ENCODE measurements around the gene DYNC1H1.
A peak's percentile ranks its signal among the peaks of the same experiment; 100 is the strongest.

Gene DYNC1H1

GRCh38 chr14:101958418-101959180 lies 5.8 kb upstream of the DYNC1H1 start:
- no peak for DNase-seq
- no peaks in the 10 kb centered on the region for H3K36me3 ChIP-seq (ENCODE audit: control insufficient read depth in 4 of 4, insufficient read depth in 4 of 4, low read length in 3 of 4)
- no peak overlapping the region for H3K4me3 ChIP-seq (ENCODE audit: control insufficient read depth in 1 of 7, extremely low read depth in 1 of 7, insufficient read depth in 4 of 7, low read depth in 2 of 7, low read length in 6 of 7)
- no peaks in the 10 kb centered on the region for H3K4me1 ChIP-seq (ENCODE audit: control extremely low read depth in 1 of 4, control insufficient read depth in 4 of 4, insufficient read depth in 4 of 4, low read length in 3 of 4)
- no peak overlapping the region for H3K27ac ChIP-seq (ENCODE audit: insufficient read depth in 1 of 2, low read depth in 1 of 2, low read length in 2 of 2, poor library complexity in 1 of 2, severe bottlenecking in 2 of 2)
- H3K9me3 ChIP-seq (ENCODE audit: control extremely low read depth in 1 of 5, control insufficient read depth in 4 of 5, insufficient read depth in 2 of 5, low read depth in 1 of 5, low read length in 4 of 5), result no peaks in the 10 kb centered on the region
- ChIA-PET POLR2A (interaction anchor here (0.6 kb wide), 1 partner anchor 64 kb away, joined by 8 read pairs; no protein-coding TSS in a partner anchor), CTCF (interaction anchor here (0.9 to 1.7 kb wide), 2 partner anchors 10 to 20 kb away, joined by 4 to 6 read pairs; no protein-coding TSS in a partner anchor)
- WGBS (ENCODE audit: insufficient coverage), result 93% methylated on average over 8 of the region's 11 CpGs
- H3K27me3 ChIP-seq (replicated peaks in 2 of 5; ENCODE audit: control insufficient read depth in 4 of 5, insufficient read depth in 5 of 5, low read length in 4 of 5), result no peaks in the 10 kb centered on the region

- no peak overlapping the region for H3K27ac ChIP-seq (ENCODE audit: insufficient read depth in 1 of 2, low read depth in 1 of 2, low read length in 2 of 2, poor library complexity in 1 of 2, severe bottlenecking in 2 of 2)
- ChIA-PET CTCF (interaction anchor here (0.8 to 2.6 kb wide), 5 partner anchors 11 to 253 kb away, joined by 3 to 11 read pairs (median 4); no protein-coding TSS in a partner anchor), POLR2A (no interaction called here)
- H3K4me1 ChIP-seq (ENCODE audit: control extremely low read depth in 1 of 4, control insufficient read depth in 4 of 4, insufficient read depth in 4 of 4, low read length in 3 of 4), result peaks cover 0 to 4% (median 2%) of the 10 kb centered on the region in 4 experiments
- DNase-seq, result no peak
- H3K9me3 ChIP-seq (ENCODE audit: control extremely low read depth in 1 of 5, control insufficient read depth in 4 of 5, insufficient read depth in 2 of 5, low read depth in 1 of 5, low read length in 4 of 5), result no peaks in the 10 kb centered on the region
- H3K36me3 ChIP-seq (ENCODE audit: control insufficient read depth in 4 of 4, insufficient read depth in 4 of 4, low read length in 3 of 4), result no peaks in the 10 kb centered on the region
- H3K4me3 ChIP-seq (ENCODE audit: control insufficient read depth in 1 of 7, extremely low read depth in 1 of 7, insufficient read depth in 4 of 7, low read depth in 2 of 7, low read length in 6 of 7), result no peak overlapping the region
- WGBS (ENCODE audit: insufficient coverage), result no CpG with 5 or more reads among the region's 2 CpGs
- H3K27me3 ChIP-seq (replicated peaks in 2 of 5; ENCODE audit: control insufficient read depth in 4 of 5, insufficient read depth in 5 of 5, low read length in 4 of 5), result no peaks in the 10 kb centered on the region
Measured at GRCh38 chr14:101959277-101959676, 5.1 kb upstream of the DYNC1H1 start.

GRCh38 chr14:101960225-101960624 lies 4.1 kb upstream of the DYNC1H1 start:
- no peaks in the 10 kb centered on the region for H3K9me3 ChIP-seq (ENCODE audit: control extremely low read depth in 1 of 5, control insufficient read depth in 4 of 5, insufficient read depth in 2 of 5, low read depth in 1 of 5, low read length in 4 of 5)
- peaks cover 0 to 6% (median 2%) of the 10 kb centered on the region in 4 experiments for H3K4me1 ChIP-seq (ENCODE audit: control extremely low read depth in 1 of 4, control insufficient read depth in 4 of 4, insufficient read depth in 4 of 4, low read length in 3 of 4)
- no peak overlapping the region for H3K27ac ChIP-seq (ENCODE audit: insufficient read depth in 1 of 2, low read depth in 1 of 2, low read length in 2 of 2, poor library complexity in 1 of 2, severe bottlenecking in 2 of 2)
- no peak overlapping the region for H3K4me3 ChIP-seq (ENCODE audit: control insufficient read depth in 1 of 7, extremely low read depth in 1 of 7, insufficient read depth in 4 of 7, low read depth in 2 of 7, low read length in 6 of 7)
- H3K27me3 ChIP-seq (replicated peaks in 2 of 5; ENCODE audit: control insufficient read depth in 4 of 5, insufficient read depth in 5 of 5, low read length in 4 of 5), result no peaks in the 10 kb centered on the region
- peak; percentile 43 to 54 (median 45) for DNase-seq
- no peaks in the 10 kb centered on the region for H3K36me3 ChIP-seq (ENCODE audit: control insufficient read depth in 4 of 4, insufficient read depth in 4 of 4, low read length in 3 of 4)
- ChIA-PET CTCF (interaction anchor here (0.8 to 3.2 kb wide), 9 partner anchors 9 to 254 kb away, joined by 3 to 16 read pairs (median 4); no protein-coding TSS in a partner anchor), POLR2A (no interaction called here)
- whole genome bisulfite sequencing (ENCODE audit: insufficient coverage), result 69% methylated on average over 12 of the region's 13 CpGs

GRCh38 chr14:101961011-101961721 lies 3.2 kb upstream of the DYNC1H1 start:
- H3K9me3 ChIP-seq (ENCODE audit: control extremely low read depth in 1 of 5, control insufficient read depth in 4 of 5, insufficient read depth in 2 of 5, low read depth in 1 of 5, low read length in 4 of 5), result no peaks in the 10 kb centered on the region
- H3K27me3 ChIP-seq (replicated peaks in 2 of 5; ENCODE audit: control insufficient read depth in 4 of 5, insufficient read depth in 5 of 5, low read length in 4 of 5), result no peaks in the 10 kb centered on the region
- POLR2A ChIA-PET, result no interaction called here
- H3K4me3 ChIP-seq (ENCODE audit: control insufficient read depth in 1 of 7, extremely low read depth in 1 of 7, insufficient read depth in 4 of 7, low read depth in 2 of 7, low read length in 6 of 7), result no peak overlapping the region
- peak; percentile 84 to 92 (median 86) for DNase-seq
- H3K36me3 ChIP-seq (ENCODE audit: control insufficient read depth in 4 of 4, insufficient read depth in 4 of 4, low read length in 3 of 4), result no peaks in the 10 kb centered on the region
- 17% methylated on average over 14 of the region's 19 CpGs for WGBS (ENCODE audit: insufficient coverage)
- CTCF ChIA-PET, result interaction anchor here (0.7 to 3.2 kb wide), 19 partner anchors 9 to 361 kb away, joined by 3 to 16 read pairs (median 3); no protein-coding TSS in a partner anchor
- no peak overlapping the region for H3K27ac ChIP-seq (ENCODE audit: insufficient read depth in 1 of 2, low read depth in 1 of 2, low read length in 2 of 2, poor library complexity in 1 of 2, severe bottlenecking in 2 of 2)
- H3K4me1 ChIP-seq (ENCODE audit: control extremely low read depth in 1 of 4, control insufficient read depth in 4 of 4, insufficient read depth in 4 of 4, low read length in 3 of 4), result peaks cover 6 to 15% (median 10%) of the 10 kb centered on the region in 4 experiments

- CTCF ChIA-PET, result interaction anchor here (0.6 to 3.2 kb wide), 19 partner anchors 9 to 360 kb away, joined by 3 to 16 read pairs (median 3); no protein-coding TSS in a partner anchor
- 97% methylated on average over 5 of the region's 9 CpGs for WGBS (ENCODE audit: insufficient coverage)
Measured at GRCh38 chr14:101961746-101962502, 2.4 kb upstream of the DYNC1H1 start.

GRCh38 chr14:101962503-101962874 lies 1.9 kb upstream of the DYNC1H1 start:
- no peaks in the 10 kb centered on the region for H3K9me3 ChIP-seq (ENCODE audit: control extremely low read depth in 1 of 5, control insufficient read depth in 4 of 5, insufficient read depth in 2 of 5, low read depth in 1 of 5, low read length in 4 of 5)
- H3K36me3 ChIP-seq (ENCODE audit: control insufficient read depth in 4 of 4, insufficient read depth in 4 of 4, low read length in 3 of 4), result no peaks in the 10 kb centered on the region
- peaks cover 11 to 21% (median 18%) of the 10 kb centered on the region in 4 experiments for H3K4me1 ChIP-seq (ENCODE audit: control extremely low read depth in 1 of 4, control insufficient read depth in 4 of 4, insufficient read depth in 4 of 4, low read length in 3 of 4)
- POLR2A ChIA-PET, result no interaction called here
- no peak for DNase-seq
- H3K4me3 ChIP-seq (ENCODE audit: control insufficient read depth in 1 of 7, extremely low read depth in 1 of 7, insufficient read depth in 4 of 7, low read depth in 2 of 7, low read length in 6 of 7), result no peak overlapping the region
- H3K27me3 ChIP-seq (replicated peaks in 2 of 5; ENCODE audit: control insufficient read depth in 4 of 5, insufficient read depth in 5 of 5, low read length in 4 of 5), result no peaks in the 10 kb centered on the region
- CTCF ChIA-PET, result interaction anchor here (0.8 to 3.2 kb wide), 8 partner anchors 11 to 360 kb away, joined by 3 to 16 read pairs (median 3); no protein-coding TSS in a partner anchor
- no peak overlapping the region for H3K27ac ChIP-seq (ENCODE audit: insufficient read depth in 1 of 2, low read depth in 1 of 2, low read length in 2 of 2, poor library complexity in 1 of 2, severe bottlenecking in 2 of 2)
- 91% methylated on average over 5 of the region's 5 CpGs for WGBS (ENCODE audit: insufficient coverage)

More at GRCh38 chr14:101961746-101962502, 2.4 kb upstream of the DYNC1H1 start:
- Histone ChIP-seq H3K27me3 (replicated peaks in 2 of 5; ENCODE audit: control insufficient read depth in 4 of 5, insufficient read depth in 5 of 5, low read length in 4 of 5) (no peaks in the 10 kb centered on the region), H3K4me1 (ENCODE audit: control extremely low read depth in 1 of 4, control insufficient read depth in 4 of 4, insufficient read depth in 4 of 4, low read length in 3 of 4) (peaks cover 11 to 20% (median 16%) of the 10 kb centered on the region in 4 experiments), H3K4me3 (ENCODE audit: control insufficient read depth in 1 of 7, extremely low read depth in 1 of 7, insufficient read depth in 4 of 7, low read depth in 2 of 7, low read length in 6 of 7) (no peak overlapping the region), H3K9me3 (ENCODE audit: control extremely low read depth in 1 of 5, control insufficient read depth in 4 of 5, insufficient read depth in 2 of 5, low read depth in 1 of 5, low read length in 4 of 5) (no peaks in the 10 kb centered on the region), H3K36me3 (ENCODE audit: control insufficient read depth in 4 of 4, insufficient read depth in 4 of 4, low read length in 3 of 4) (no peaks in the 10 kb centered on the region), H3K27ac (ENCODE audit: insufficient read depth in 1 of 2, low read depth in 1 of 2, low read length in 2 of 2, poor library complexity in 1 of 2, severe bottlenecking in 2 of 2) (no peak overlapping the region)
- POLR2A ChIA-PET, result no interaction called here
- no peak for DNase-seq

All from common myeloid progenitor, CD34-positive (primary cell).